Measurements from ENCODE around the gene CACNA1C. TPM values are rescaled to one million over a fixed set of nuclear protein-coding genes. Genes with fewer than 3 reads are reported as not detected.

Gene CACNA1C
- total and polyA plus RNA-seq, 2 donors (not counting 1 experiment from before 2014, with no cell fraction given) = 0.01 to 0.02 TPM

DNA sequence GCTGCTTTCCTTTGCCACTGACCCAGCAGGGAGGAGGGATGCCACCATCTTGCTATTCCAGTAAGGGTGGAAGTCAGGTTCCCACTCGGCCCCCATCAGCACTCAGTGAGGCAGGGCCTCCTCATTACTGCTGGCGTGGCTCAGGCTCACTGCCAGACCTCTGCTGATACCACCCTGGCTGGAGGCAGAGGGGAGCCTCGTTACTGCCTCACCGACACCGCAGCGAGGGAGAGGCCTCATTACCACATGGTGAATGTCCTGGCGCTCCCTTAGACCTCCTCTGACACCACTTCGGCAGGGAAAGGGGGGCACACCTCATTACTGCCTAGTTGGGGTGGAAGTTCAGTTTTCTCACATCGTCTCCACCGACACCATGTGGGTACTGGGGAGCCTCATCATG, 354.1 kb downstream of the CACNA1C start:
- no peaks in the 10 kb centered on the region for H3K9me3 ChIP-seq (ENCODE audit: control extremely low read depth in 1 of 3, control insufficient read depth in 2 of 3, insufficient read depth in 1 of 3, low read length in 2 of 3)
- H3K4me2 ChIP-seq (replicated peaks; ENCODE audit: low read depth, low read length, poor library complexity, severe bottlenecking) = no peak overlapping the region
- no peaks in the 10 kb centered on the region for H3K79me2 ChIP-seq (ENCODE audit: control insufficient read depth, insufficient read depth, low read length)
- no peak overlapping the region for H3K9ac ChIP-seq (ENCODE audit: low read length)
- no peak overlapping the region for H3K27ac ChIP-seq (ENCODE audit: low read length in 2 of 2)
- no peaks in the 10 kb centered on the region for H3K27me3 ChIP-seq (replicated peaks in 1 of 4; ENCODE audit: control extremely low read depth in 1 of 4, control insufficient read depth in 3 of 4, insufficient read depth in 4 of 4, low read length in 3 of 4)
- Mint-ChIP-seq H3K4me1 (no peaks in the 10 kb centered on the region), H3K27me3 (peaks cover 9% of the 10 kb centered on the region), H3K27ac (no peak overlapping the region), H3K4me3 (no peak overlapping the region), H3K9me3 (ENCODE audit: insufficient read depth) (no peaks in the 10 kb centered on the region)
- H3K36me3 ChIP-seq (replicated peaks in 1 of 2; ENCODE audit: control extremely low read depth in 1 of 2, control insufficient read depth in 1 of 2, extremely low read depth in 1 of 2, insufficient read depth in 2 of 2, low read length in 1 of 2) = no peaks in the 10 kb centered on the region
- TF ChIP-seq CTCF (IDR thresholded peaks at IDR 0.05) (no peak), EZH2 (IDR thresholded peaks at IDR 0.05; ENCODE audit: borderline replicate concordance, insufficient read depth, low read depth, low read length, poor library complexity, severe bottlenecking) (no peak)
- H3K4me3 ChIP-seq (ENCODE audit: control extremely low read depth in 1 of 5, extremely low read depth in 1 of 5, insufficient read depth in 1 of 5, low read depth in 2 of 5, low read length in 4 of 5) = no peak overlapping the region
- WGBS (ENCODE audit: insufficient coverage) = 94% methylated on average over 7 of the region's 10 CpGs
- ATAC-seq (ENCODE audit: low read depth) (no peak), DNase-seq (no peak)
- H2AFZ ChIP-seq (ENCODE audit: insufficient read depth, low read depth, low read length, poor library complexity, severe bottlenecking) = no peak overlapping the region
- ChIA-PET CTCF (no interaction called here), POLR2A (no interaction called here)
- intact Hi-C loops (cut with micrococcal nuclease) = no loop called here
- no peaks in the 10 kb centered on the region for H4K20me1 ChIP-seq (ENCODE audit: control insufficient read depth, insufficient read depth, low read length, poor library complexity, severe bottlenecking)
- H3K4me1 ChIP-seq (ENCODE audit: control insufficient read depth in 2 of 2, insufficient read depth in 2 of 2, low read length in 2 of 2) = no peaks in the 10 kb centered on the region

DNA sequence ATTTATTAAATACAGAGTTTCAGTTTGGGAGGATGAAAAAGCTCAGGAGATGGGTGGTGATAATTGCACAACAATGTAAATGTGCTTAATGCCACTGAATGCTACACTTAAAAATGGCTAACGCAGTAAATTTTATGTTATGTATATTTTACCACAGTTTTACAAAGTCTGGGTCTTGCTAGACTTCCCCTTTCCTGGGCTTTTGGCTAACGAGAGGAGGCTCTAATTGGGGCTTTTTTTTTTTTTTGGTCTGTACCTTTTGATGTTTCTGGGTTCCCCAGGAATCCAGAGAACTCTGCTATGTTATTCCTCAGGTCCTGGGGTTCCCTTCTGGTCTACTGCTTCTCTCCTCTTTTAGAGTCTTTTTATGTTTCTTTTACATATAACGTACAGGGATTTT, 355.5 kb downstream of the CACNA1C start:
- ChIA-PET POLR2A (no interaction called here), CTCF (no interaction called here)
- Mint-ChIP-seq H3K4me1 (no peaks in the 10 kb centered on the region), H3K4me3 (no peak overlapping the region), H3K27ac (no peak overlapping the region), H3K9me3 (ENCODE audit: insufficient read depth) (no peaks in the 10 kb centered on the region), H3K27me3 (peaks cover 9% of the 10 kb centered on the region)
- WGBS (ENCODE audit: insufficient coverage) = no CpG with 5 or more reads among the region's 3 CpGs
- no peaks in the 10 kb centered on the region for H4K20me1 ChIP-seq (ENCODE audit: control insufficient read depth, insufficient read depth, low read length, poor library complexity, severe bottlenecking)
- no peak overlapping the region for H3K4me2 ChIP-seq (replicated peaks; ENCODE audit: low read depth, low read length, poor library complexity, severe bottlenecking)
- DNase-seq (no peak), ATAC-seq (ENCODE audit: low read depth) (no peak)
- intact Hi-C loops (cut with micrococcal nuclease) = no loop called here
- no peaks in the 10 kb centered on the region for H3K9me3 ChIP-seq (ENCODE audit: control extremely low read depth in 1 of 3, control insufficient read depth in 2 of 3, insufficient read depth in 1 of 3, low read length in 2 of 3)
- H3K36me3 ChIP-seq (replicated peaks in 1 of 2; ENCODE audit: control extremely low read depth in 1 of 2, control insufficient read depth in 1 of 2, extremely low read depth in 1 of 2, insufficient read depth in 2 of 2, low read length in 1 of 2) = no peaks in the 10 kb centered on the region
- no peaks in the 10 kb centered on the region for H3K79me2 ChIP-seq (ENCODE audit: control insufficient read depth, insufficient read depth, low read length)
- H3K9ac ChIP-seq (ENCODE audit: low read length) = no peak overlapping the region
- H3K27ac ChIP-seq (ENCODE audit: low read length in 2 of 2) = no peak overlapping the region
- H3K4me1 ChIP-seq (ENCODE audit: control insufficient read depth in 2 of 2, insufficient read depth in 2 of 2, low read length in 2 of 2) = no peaks in the 10 kb centered on the region
- H3K4me3 ChIP-seq (ENCODE audit: control extremely low read depth in 1 of 5, extremely low read depth in 1 of 5, insufficient read depth in 1 of 5, low read depth in 2 of 5, low read length in 4 of 5) = no peak overlapping the region
- TF ChIP-seq CTCF (IDR thresholded peaks at IDR 0.05) (no peak), EZH2 (IDR thresholded peaks at IDR 0.05; ENCODE audit: borderline replicate concordance, insufficient read depth, low read depth, low read length, poor library complexity, severe bottlenecking) (no peak)
- H2AFZ ChIP-seq (ENCODE audit: insufficient read depth, low read depth, low read length, poor library complexity, severe bottlenecking) = no peak overlapping the region
- H3K27me3 ChIP-seq (replicated peaks in 1 of 4; ENCODE audit: control extremely low read depth in 1 of 4, control insufficient read depth in 3 of 4, insufficient read depth in 4 of 4, low read length in 3 of 4) = no peaks in the 10 kb centered on the region

Measured in B cell (primary cell).